OCI-LY3 (cell line): ENCODE measurements around the gene EHD1.

ENCODE experiments used
- H2AFZ ChIP-seq: fragments of 200-600, 300-600 bp; shearing (Covaris generic); 2 replicates; pipeline ENCODE4 v1.6.0; 2014; ENCODE audit warnings: antibody characterized with exemption, low read depth, low read length
- H3K27ac ChIP-seq: fragments of 200-600, 300-600 bp; sonication (generic); 2 replicates; pipeline ENCODE4 v1.5.1; 2014; ENCODE audit warnings: mild to moderate bottlenecking, low read length, moderate library complexity, mixed read lengths
- H3K27me3 ChIP-seq: fragments of 200-600, 300-600 bp; sonication (generic); 2 replicates; pipeline ENCODE4 v1.6.1; 2014; ENCODE audit warnings: low read depth, low read length, mixed read lengths
- H3K36me3 ChIP-seq: fragments of 200-600, 300-600 bp; sonication (generic); replicated peaks from 2 replicates; pipeline ENCODE3; 2014; ENCODE audit warnings: low read depth, low read length, mixed read lengths
- H3K4me1 ChIP-seq: fragments of 300-600, 200-600 bp; sonication (generic); 2 replicates; pipeline ENCODE4 v1.6.1; 2014; ENCODE audit warnings: low read length, mixed read lengths
- H3K4me2 ChIP-seq: fragments of 200-600, 300-600 bp; sonication (generic); 2 replicates; pipeline ENCODE4 v1.6.1; 2014; ENCODE audit warnings: low read length, mixed read lengths
- H3K4me3 ChIP-seq: fragments of 300-600, 200-600 bp; sonication (generic); 2 replicates; pipeline ENCODE4 v1.5.1; 2014; ENCODE audit warnings: antibody characterized with exemption, mild to moderate bottlenecking, low read length, moderate library complexity
- H3K79me2 ChIP-seq: fragments of 300-600, 200-600 bp; shearing (Covaris generic); 2 replicates; pipeline ENCODE4 v1.6.1; 2014; ENCODE audit warnings: mild to moderate bottlenecking, low read length, mixed read lengths
- H3K9ac ChIP-seq: fragments of 300-600, 200-600 bp; shearing (Covaris generic); 2 replicates; pipeline ENCODE4 v1.6.0; 2014; ENCODE audit warnings: mild to moderate bottlenecking, low read length, moderate library complexity
- H3K9me3 ChIP-seq: fragments of 200-600, 300-600 bp; shearing (Covaris generic); 2 replicates; pipeline ENCODE4 v1.6.1; 2014; ENCODE audit warnings: low read length, mixed read lengths; ENCODE audit not compliant: insufficient read depth
- H4K20me1 ChIP-seq: fragments of 200-600, 300-600 bp; sonication (generic); 2 replicates; pipeline ENCODE4 v1.6.1; 2016; ENCODE audit warnings: low read length, mixed read lengths; ENCODE audit not compliant: insufficient read depth
- CTCF ChIP-seq: fragments of 200-600, 300-600 bp; sonication (generic); IDR thresholded peaks from 2 replicates; pipeline ENCODE4 v1.5.1; 2014; ENCODE audit warnings: antibody characterized with exemption, low read length, low read depth
- EZH2phosphoT487 ChIP-seq: fragments of 200-600 bp; shearing (Covaris generic); IDR thresholded peaks from 2 replicates; pipeline ENCODE4 v1.6.1; 2018; ENCODE audit warnings: antibody characterized with exemption, mixed run types, low read depth

The EHD1 gene

GRCh38 chr11:64882243-64882642 lies 3.8 kb upstream of the EHD1 start:
- no peak overlapping the region for H3K27ac ChIP-seq
- H3K36me3 ChIP-seq, result peaks cover 4% of the 10 kb centered on the region
- peaks cover 5% of the 10 kb centered on the region for H4K20me1 ChIP-seq
- no peak overlapping the region for H2AFZ ChIP-seq
- peaks cover 21% of the 10 kb centered on the region for H3K79me2 ChIP-seq
- H3K9ac ChIP-seq, result no peak overlapping the region
- H3K9me3 ChIP-seq, result no peaks in the 10 kb centered on the region
- H3K4me3 ChIP-seq, result no peak overlapping the region
- H3K4me2 ChIP-seq, result no peak overlapping the region
- TF ChIP-seq CTCF (no peak), EZH2phosphoT487 (no peak)
- peaks cover 33% of the 10 kb centered on the region for H3K4me1 ChIP-seq
- no peaks in the 10 kb centered on the region for H3K27me3 ChIP-seq

- Histone ChIP-seq H3K36me3 (peaks cover 12% of the 10 kb centered on the region), H2AFZ (no peak overlapping the region), H3K4me3 (no peak overlapping the region), H3K9ac (no peak overlapping the region), H3K4me1 (peaks cover 36% of the 10 kb centered on the region), H3K79me2 (peaks cover 29% of the 10 kb centered on the region), H3K27ac (no peak overlapping the region), H3K9me3 (no peaks in the 10 kb centered on the region), H3K27me3 (no peaks in the 10 kb centered on the region), H3K4me2 (no peak overlapping the region), H4K20me1 (peaks cover 13% of the 10 kb centered on the region)
- TF ChIP-seq EZH2phosphoT487 (no peak), CTCF (no peak)
These were observed 3.1 kb upstream of the EHD1 start for GRCh38 chr11:64881476-64881875.

- Histone ChIP-seq H3K4me2 (peak overlapping the region; percentile 98), H3K36me3 (peaks cover 22% of the 10 kb centered on the region), H3K4me3 (peak overlapping the region; percentile 88), H3K4me1 (peaks cover 39% of the 10 kb centered on the region), H3K79me2 (peaks cover 40% of the 10 kb centered on the region), H3K9me3 (no peaks in the 10 kb centered on the region), H2AFZ (no peak overlapping the region), H3K27ac (peak overlapping the region; percentile 92), H3K9ac (peak overlapping the region; percentile 55; the same call in 1 of the 2 replicates), H4K20me1 (peaks cover 23% of the 10 kb centered on the region), H3K27me3 (no peaks in the 10 kb centered on the region)
- TF ChIP-seq CTCF (no peak), EZH2phosphoT487 (no peak)
These were observed 2.0 kb upstream of the EHD1 start for GRCh38 chr11:64880240-64881001.

GRCh38 chr11:64879244-64879900 lies 951 bp upstream of the EHD1 start:
- Histone ChIP-seq H3K4me3 (peak overlapping the region; percentile 88), H3K27ac (peak overlapping the region; percentile 92), H3K27me3 (no peaks in the 10 kb centered on the region), H4K20me1 (peaks cover 34% of the 10 kb centered on the region), H3K36me3 (peaks cover 30% of the 10 kb centered on the region), H3K4me2 (peak overlapping the region; percentile 98), H2AFZ (no peak overlapping the region), H3K79me2 (peaks cover 50% of the 10 kb centered on the region), H3K4me1 (peaks cover 38% of the 10 kb centered on the region), H3K9ac (peak overlapping the region; percentile 99), H3K9me3 (no peaks in the 10 kb centered on the region)
- TF ChIP-seq CTCF (no peak), EZH2phosphoT487 (no peak)
